Measurements from ENCODE around the gene CELF2. TPM values are rescaled to one million over a fixed set of nuclear protein-coding genes. Genes with fewer than 3 reads are reported as not detected.
"Not testable (repeated sequence)": the region's sequence is repeated elsewhere in the genome, so short reads cannot be mapped to it uniquely, and the experiment has no call there.

Gene CELF2
- total RNA-seq, 1 experiment from 2014 or later: 0.27 TPM

GRCh38 chr10:11335167-11335652 lies 317.5 kb downstream of the CELF2 start:
- DNase-seq (ENCODE audit: extremely low read depth, low read depth): no peak

- DNase-seq (ENCODE audit: extremely low read depth, low read depth): no peak
Observed at GRCh38 chr10:11335881-11336430, 318.3 kb downstream of the CELF2 start.

GRCh38 chr10:11336722-11337162 lies 319.1 kb downstream of the CELF2 start:
- no peak for DNase-seq (ENCODE audit: extremely low read depth, low read depth)

GRCh38 chr10:11337516-11337915 lies 319.8 kb downstream of the CELF2 start:
- no peak for DNase-seq (ENCODE audit: extremely low read depth, low read depth)

- DNase-seq (ENCODE audit: extremely low read depth, low read depth): no peak
Observed at GRCh38 chr10:11338160-11338844, 320.6 kb downstream of the CELF2 start.

- no peak for DNase-seq (ENCODE audit: extremely low read depth, low read depth)
Observed at GRCh38 chr10:11339013-11339412, 321.3 kb downstream of the CELF2 start.

GRCh38 chr10:11339660-11340059 lies 322.0 kb downstream of the CELF2 start:
- DNase-seq (ENCODE audit: extremely low read depth, low read depth): no peak

- DNase-seq (ENCODE audit: extremely low read depth, low read depth): no peak
Observed at GRCh38 chr10:11341283-11341960, 323.8 kb downstream of the CELF2 start.

GRCh38 chr10:11344081-11344480 lies 326.4 kb downstream of the CELF2 start:
- no peak for DNase-seq (ENCODE audit: extremely low read depth, low read depth)

GRCh38 chr10:11344550-11344949 lies 326.9 kb downstream of the CELF2 start:
- DNase-seq (ENCODE audit: extremely low read depth, low read depth): no peak

- DNase-seq (ENCODE audit: extremely low read depth, low read depth): no peak
Observed at GRCh38 chr10:11345224-11346054, 327.8 kb downstream of the CELF2 start.

- not testable (repeated sequence) for DNase-seq (ENCODE audit: extremely low read depth, low read depth)
Observed at GRCh38 chr10:11347580-11347979, 329.9 kb downstream of the CELF2 start.

GRCh38 chr10:11351801-11352200 lies 334.1 kb downstream of the CELF2 start:
- no peak for DNase-seq (ENCODE audit: extremely low read depth, low read depth)

- DNase-seq (ENCODE audit: extremely low read depth, low read depth): no peak
Observed at GRCh38 chr10:11353006-11353896, 335.6 kb downstream of the CELF2 start.

GRCh38 chr10:11354823-11355222 lies 337.2 kb downstream of the CELF2 start:
- DNase-seq (ENCODE audit: extremely low read depth, low read depth): no peak

GRCh38 chr10:11355592-11355991 lies 337.9 kb downstream of the CELF2 start:
- no peak for DNase-seq (ENCODE audit: extremely low read depth, low read depth)

- no peak for DNase-seq (ENCODE audit: extremely low read depth, low read depth)
Observed at GRCh38 chr10:11357439-11357838, 339.8 kb downstream of the CELF2 start.

GRCh38 chr10:11358011-11358410 lies 340.3 kb downstream of the CELF2 start:
- no peak for DNase-seq (ENCODE audit: extremely low read depth, low read depth)

GRCh38 chr10:11358923-11359575 lies 341.4 kb downstream of the CELF2 start:
- no peak for DNase-seq (ENCODE audit: extremely low read depth, low read depth)

Data from NCI-H460 (cell line).